Panc1 (cell line): Measurements from ENCODE around the gene TMEM256. TPM values are rescaled to one million over a fixed set of nuclear protein-coding genes. Genes with fewer than 3 reads are reported as not detected.
A peak's percentile ranks its signal among the peaks of the same experiment; 100 is the strongest.

Source experiments
- ATAC-seq: fragments of 200-7000 bp; cut with Tn5 transposase; 2 replicates; pipeline ENCODE4 v1.9.1; 2020; ENCODE audit warnings: mild to moderate bottlenecking, moderate library complexity
- BruUV-seq: library from RNA; stranded (reverse); fragments of 400-500 nt; replicated peaks from 2 replicates; lab custom pipeline; 2021; lab: Mats Ljungman, UMichigan
- CTCF ChIA-PET: fragments of 300-600 bp; sonication (Branson Sonifier 250); formaldehyde crosslinking; loops from one replicate; lab custom pipeline; 2022; ENCODE audit warnings: antibody characterized with exemption; lab: Charles Lee
- POLR2A ChIA-PET: fragments of 300-600 bp; sonication (Branson Sonifier 250); formaldehyde crosslinking; loops from one replicate; lab custom pipeline; 2022; ENCODE audit warnings: antibody characterized with exemption; lab: Charles Lee
- DNase-seq: peaks from one replicate; pipeline ENCODE4 v3.0.0-alpha.2; 2010; ENCODE audit warnings: low read depth, low spot score
- H3K27ac ChIP-seq: 2 replicates; pipeline ENCODE4 v1.5.1; 2011; ENCODE audit warnings: mild to moderate bottlenecking, low read length, inconsistent platforms
- H3K27me3 ChIP-seq: fragments of 200-500 bp; sonication (Bioruptor generic); 2 replicates; pipeline ENCODE4 v1.6.0; 2014; ENCODE audit warnings: low read length, inconsistent platforms; ENCODE audit not compliant: control insufficient read depth, insufficient read depth
- H3K36me3 ChIP-seq: fragments of 200-500 bp; sonication (Bioruptor generic); 2 replicates; pipeline ENCODE4 v1.5.1; 2014; ENCODE audit warnings: inconsistent platforms, mild to moderate bottlenecking, low read length, moderate library complexity; ENCODE audit not compliant: control insufficient read depth, insufficient read depth
- H3K4me1 ChIP-seq: 2 replicates; pipeline ENCODE4 v1.5.1; 2011; ENCODE audit warnings: inconsistent platforms, mild to moderate bottlenecking, low read length, moderate library complexity; ENCODE audit not compliant: control insufficient read depth, insufficient read depth
- H3K4me3 ChIP-seq, 2 experiments: 2 replicates each; pipeline ENCODE4 v1.5.1; 2011 to 2012; ENCODE audit warnings: low read depth in 2 of 2, low read length in 2 of 2, mild to moderate bottlenecking in 2 of 2, inconsistent platforms in 1 of 2, moderate library complexity in 1 of 2
- H3K9me3 ChIP-seq: fragments of 200-500 bp; sonication (Bioruptor generic); 2 replicates; pipeline ENCODE4 v1.5.1; 2014; ENCODE audit warnings: low read depth, mild to moderate bottlenecking, inconsistent platforms, low read length, moderate library complexity; ENCODE audit not compliant: control insufficient read depth, insufficient read depth
- CTCF ChIP-seq: fragments of 450-650 bp; IDR thresholded peaks from 2 replicates; pipeline ENCODE4 v1.5.1; 2017; ENCODE audit warnings: mild to moderate bottlenecking
- POLR2AphosphoS5 ChIP-seq: IDR thresholded peaks from 2 replicates; pipeline ENCODE4 v1.6.1; 2012; ENCODE audit warnings: mild to moderate bottlenecking, low read depth, low read length, moderate library complexity
- REST ChIP-seq, 2 experiments: IDR thresholded peaks; 2 replicates each; pipeline ENCODE4 v1.6.1; 2011 to 2012; ENCODE audit warnings: low read depth in 2 of 2, control low read depth in 1 of 2, low read length in 1 of 2, mild to moderate bottlenecking in 1 of 2, moderate library complexity in 1 of 2; ENCODE audit not compliant: insufficient read depth in 1 of 2
- SIN3A ChIP-seq: IDR thresholded peaks from 2 replicates; pipeline ENCODE4 v1.6.1; 2012; ENCODE audit warnings: low read depth, mild to moderate bottlenecking, low read length, moderate library complexity, borderline replicate concordance; ENCODE audit not compliant: insufficient read depth
- TCF7L2 ChIP-seq: IDR thresholded peaks from 2 replicates; pipeline ENCODE4 v1.6.1; 2011; ENCODE audit warnings: mild to moderate bottlenecking, low read depth, low read length, inconsistent platforms
- in situ Hi-C: cut with HindIII; loops from 2 replicates; pipeline ENCODE4 v1.10.0; 2016; ENCODE audit warnings: low sequenced_read_pairs, low pct_unique_long_range_greater_than_20kb
- intact Hi-C: fragments of 100-400 bp; cut with micrococcal nuclease; formaldehyde crosslinking; loops from one replicate; pipeline ENCODE4 v1.10.0; 2022; ENCODE audit not compliant: unreplicated experiment
- total RNA-seq: library from RNA; stranded (reverse); gene quantifications from one replicate; pipeline ENCODE4 v1.2.1, GENCODE V29; 2021; ENCODE audit not compliant: unreplicated experiment

The TMEM256 gene
- total RNA-seq, 1 experiment from 2014 or later = 35.8 TPM

- BruUV-seq = TSS peak; percentile 76
- CTCF ChIA-PET = no interaction called here
- no peaks in the 10 kb centered on the region for H3K27me3 ChIP-seq
- H3K9me3 ChIP-seq = no peaks in the 10 kb centered on the region
- H3K4me3 ChIP-seq = no peak overlapping the region
- DNase-seq (no peak), ATAC-seq (no peak)
- H3K27ac ChIP-seq = no peak overlapping the region
- in situ Hi-C loops = no loop called here
- intact Hi-C loops = no loop called here
- H3K36me3 ChIP-seq = no peaks in the 10 kb centered on the region
- TF ChIP-seq TCF7L2 (no peak), CTCF (no peak), SIN3A (no peak), POLR2AphosphoS5 (no peak), REST (IDR thresholded peaks at IDR 0.05; ENCODE audit: insufficient read depth in 1 of 2, low read depth in 2 of 2, low read length in 1 of 2) (no peak)
- POLR2A ChIA-PET = no interaction called here
- H3K4me1 ChIP-seq = no peaks in the 10 kb centered on the region
Measured at GRCh38 chr17:7389924-7390910, 13.7 kb downstream of the TMEM256 start.

- Histone ChIP-seq H3K27ac (no peak overlapping the region), H3K4me1 (no peaks in the 10 kb centered on the region), H3K4me3 (no peak overlapping the region), H3K9me3 (no peaks in the 10 kb centered on the region), H3K36me3 (no peaks in the 10 kb centered on the region), H3K27me3 (no peaks in the 10 kb centered on the region)
- intact Hi-C loops (no loop called here), in situ Hi-C loops (no loop called here)
- BruUV-seq = no TSS peak
- DNase-seq (no peak), ATAC-seq (no peak)
- ChIA-PET POLR2A (no interaction called here), CTCF (no interaction called here)
- no peak for TF ChIP-seq TCF7L2
- no peak for TF ChIP-seq CTCF
- no peak for TF ChIP-seq REST (IDR thresholded peaks at IDR 0.05; ENCODE audit: insufficient read depth in 1 of 2, low read depth in 2 of 2, low read length in 1 of 2)
- TF ChIP-seq POLR2AphosphoS5 = no peak
- no peak for TF ChIP-seq SIN3A
Measured at GRCh38 chr17:7388856-7389255, 15.0 kb downstream of the TMEM256 start.
